ENCODE measurements around the gene PPM1J. TPM values are rescaled to one million over a fixed set of nuclear protein-coding genes. Genes with fewer than 3 reads are reported as not detected.

The PPM1J gene
- polyA plus RNA-seq, 1 of the 3 experiments (the other 2 are of a cell fraction) = 5.3 TPM

- TF ChIP-seq EP300 (IDR thresholded peaks at IDR 0.05; ENCODE audit: borderline replicate concordance in 1 of 2, low read depth in 1 of 2, low read length in 1 of 2) (no peak), GABPA (IDR thresholded peaks at IDR 0.05; ENCODE audit: low read depth) (no peak), IRF3 (IDR thresholded peaks at IDR 0.05; ENCODE audit: low read depth, low read length) (no peak), TEAD4 (IDR thresholded peaks at IDR 0.05; ENCODE audit: borderline replicate concordance, insufficient read depth) (no peak), RCOR1 (IDR thresholded peaks at IDR 0.05; ENCODE audit: low read length) (0 out of 2 replicates have a peak, but pooled peaks have one; percentile 39), ELF1 (IDR thresholded peaks at IDR 0.05) (no peak), CTCF (IDR thresholded peaks at IDR 0.05) (peak; percentile 94)
Observed at GRCh38 chr1:112716133-112716720, 1.1 kb upstream of the PPM1J start (continued).

GRCh38 chr1:112714313-112715263 is 544 bp downstream of the PPM1J start:
- Histone ChIP-seq H3K4me3 (ENCODE audit: low read depth in 2 of 2, low read length in 1 of 2) (peak overlapping the region; percentile 72 to 83), H3K4me2 (peak overlapping the region; percentile 96), H3K9ac (peak overlapping the region; percentile 22; the same call in 1 of the 2 replicates), H4K20me1 (ENCODE audit: insufficient read depth) (no peaks in the 10 kb centered on the region), H3K9me3 (no peaks in the 10 kb centered on the region), H2AFZ (ENCODE audit: low read depth) (peak overlapping the region; percentile 93), H3K27me3 (ENCODE audit: insufficient read depth) (no peaks in the 10 kb centered on the region), H3K9me2 (no peaks in the 10 kb centered on the region), H3K4me1 (ENCODE audit: control insufficient read depth in 1 of 2, insufficient read depth in 2 of 2, low read depth in 1 of 2, low read length in 1 of 2) (peaks cover 0 to 23% of the 10 kb centered on the region in 2 experiments; a peak in 1 of 4 replicates), H3K36me3 (replicated peaks in 1 of 2; ENCODE audit: control insufficient read depth in 1 of 2, insufficient read depth in 2 of 2, low read length in 1 of 2) (no peaks in the 10 kb centered on the region), H3K27ac (ENCODE audit: low read depth in 2 of 2, low read length in 1 of 2) (no peak overlapping the region; a peak in 1 of 4 replicates), H3K79me2 (ENCODE audit: insufficient read depth) (no peaks in the 10 kb centered on the region), H3F3A (replicated peaks; ENCODE audit: insufficient read depth) (peaks cover 9% of the 10 kb centered on the region)
- ChIA-PET CTCF (interaction anchor here (1.0 to 11.8 kb wide), 30 partner anchors 6 to 362 kb away, joined by 3 to 754 read pairs (median 11); partner anchors contain the start of genes LRIG2, MOV10 and RHOC), POLR2A (interaction anchor here (0.9 to 1.0 kb wide), 3 partner anchors 10 to 358 kb away, joined by 3 to 5 read pairs (median 4); partner anchors contain the start of gene MOV10)
- DNase-seq = peak; percentile 50
- TF ChIP-seq USF1 (IDR thresholded peaks at IDR 0.05; ENCODE audit: borderline replicate concordance, low read depth) (no peak), CTCF (IDR thresholded peaks at IDR 0.05) (peak; percentile 47), RFX5 (IDR thresholded peaks at IDR 0.05; ENCODE audit: low read length) (no peak), NFIC (IDR thresholded peaks at IDR 0.05; ENCODE audit: borderline replicate concordance) (no peak), NRF1 (IDR thresholded peaks at IDR 0.05; ENCODE audit: low read depth, low read length) (no peak), MAX (IDR thresholded peaks at IDR 0.05; ENCODE audit: low read depth) (peak; percentile 21; the same call in 1 of the 2 replicates), ELF1 (IDR thresholded peaks at IDR 0.05) (no peak)
- WGBS (ENCODE audit: low lambda C conversion rate) = 5% methylated on average over 20 of the region's 86 CpGs

Measured in SK-N-SH (cell line).